IMR-90 (cell line): ENCODE results near the gene ADARB2. TPM values are rescaled to one million over a fixed set of nuclear protein-coding genes. Genes with fewer than 3 reads are reported as not detected.

Experiments used
- ATAC-seq: fragments of 200-7000 bp; cut with Tn5 transposase; 2 replicates; pipeline ENCODE4 v1.9.1; 2020; ENCODE audit warnings: low read depth, mild to moderate bottlenecking, moderate library complexity
- BruUV-seq: library from RNA; stranded (reverse); fragments of 400-500 nt; replicated peaks from 2 replicates; lab custom pipeline; 2021; lab: Mats Ljungman, UMichigan
- CTCF ChIA-PET: fragments of 300-600 bp; formaldehyde crosslinking; extraction: SDS; loops from one replicate; lab custom pipeline; 2021; ENCODE audit warnings: antibody characterized with exemption; lab: Yijun Ruan, JAX
- POLR2A ChIA-PET: fragments of 300-600 bp; sonication (Branson Sonifier 250); formaldehyde crosslinking; loops from one replicate; lab custom pipeline; 2022; ENCODE audit warnings: antibody characterized with exemption; ENCODE audit not compliant: unreplicated experiment; lab: Charles Lee
- DNase-seq: peaks from one replicate; pipeline ENCODE4 v3.0.0; 2013
- H2AFZ ChIP-seq: replicated peaks from 2 replicates; pipeline ENCODE3; 2013; ENCODE audit warnings: low read length, mild to moderate bottlenecking; ENCODE audit not compliant: poor library complexity
- H2AK5ac ChIP-seq: 2 replicates; pipeline ENCODE4 v1.6.1; 2013; ENCODE audit warnings: low read depth, low read length, inconsistent platforms
- H2AK9ac ChIP-seq: replicated peaks from 2 replicates; pipeline ENCODE3; 2013; ENCODE audit warnings: mild to moderate bottlenecking, low read depth, low read length, moderate library complexity; ENCODE audit not compliant: poor library complexity
- H2BK120ac ChIP-seq: 2 replicates; pipeline ENCODE4 v1.6.1; 2013; ENCODE audit warnings: low read depth, low read length, inconsistent platforms
- H2BK15ac ChIP-seq: 3 replicates; pipeline ENCODE4 v1.6.1; 2013; ENCODE audit warnings: low read depth, low read length, inconsistent platforms
- H2BK20ac ChIP-seq: 2 replicates; pipeline ENCODE4 v1.6.1; 2013; ENCODE audit warnings: low read depth, mild to moderate bottlenecking, inconsistent platforms, low read length, moderate library complexity
- H2BK5ac ChIP-seq: 2 replicates; pipeline ENCODE4 v1.6.1; 2013; ENCODE audit warnings: mild to moderate bottlenecking, low read depth, low read length, inconsistent platforms; ENCODE audit not compliant: poor library complexity, severe bottlenecking
- H3K14ac ChIP-seq: replicated peaks from 2 replicates; pipeline ENCODE4 v1.6.1; 2013; ENCODE audit warnings: low read depth, low read length, inconsistent platforms
- H3K18ac ChIP-seq: 2 replicates; pipeline ENCODE4 v1.6.1; 2013; ENCODE audit warnings: low read depth, low read length, control low read depth
- H3K23ac ChIP-seq: 2 replicates; pipeline ENCODE4 v1.6.1; 2013; ENCODE audit warnings: low read depth, low read length, inconsistent platforms
- H3K27ac ChIP-seq: 2 replicates; pipeline ENCODE4 v1.5.1; 2013; ENCODE audit warnings: mild to moderate bottlenecking, control low read depth, low read length; ENCODE audit not compliant: insufficient read depth
- H3K27me3 ChIP-seq: 2 replicates; pipeline ENCODE4 v1.6.1; 2013; ENCODE audit warnings: low read length; ENCODE audit not compliant: control insufficient read depth, insufficient read depth
- H3K36me3 ChIP-seq: 2 replicates; pipeline ENCODE4 v1.6.1; 2013; ENCODE audit warnings: low read length, mixed read lengths; ENCODE audit not compliant: control insufficient read depth, insufficient read depth
- H3K4ac ChIP-seq: 2 replicates; pipeline ENCODE4 v1.6.1; 2013; ENCODE audit warnings: low read depth, low read length, inconsistent platforms
- H3K4me1 ChIP-seq: 2 replicates; pipeline ENCODE4 v1.6.1; 2013; ENCODE audit warnings: low read length, mixed read lengths; ENCODE audit not compliant: control insufficient read depth, insufficient read depth
- H3K4me2 ChIP-seq: 2 replicates; pipeline ENCODE4 v1.6.1; 2013; ENCODE audit warnings: low read depth, mild to moderate bottlenecking, control low read depth, low read length, moderate library complexity
- H3K4me3 ChIP-seq: 2 replicates; pipeline ENCODE4 v1.5.1; 2013; ENCODE audit warnings: low read depth, mild to moderate bottlenecking, control low read depth, low read length, moderate library complexity; ENCODE audit not compliant: insufficient read depth
- H3K56ac ChIP-seq: 2 replicates; pipeline ENCODE4 v1.6.1; 2013; ENCODE audit warnings: low read length, inconsistent platforms; ENCODE audit not compliant: insufficient read depth; ENCODE audit errors: extremely low read depth
- H3K79me1 ChIP-seq, 2 experiments: 2 replicates each; pipeline ENCODE4 v1.6.1; 2013; ENCODE audit warnings: low read length in 2 of 2, inconsistent platforms in 1 of 2, low read depth in 1 of 2
- H3K9ac ChIP-seq: 2 replicates; pipeline ENCODE4 v1.6.1; 2013; ENCODE audit warnings: low read depth, low read length, control low read depth
- H3K9me1 ChIP-seq: 2 replicates; pipeline ENCODE4 v1.6.1; 2013; ENCODE audit warnings: low read length, inconsistent platforms; ENCODE audit not compliant: insufficient read depth
- H3K9me3 ChIP-seq: 2 replicates; pipeline ENCODE4 v1.6.1; 2013; ENCODE audit warnings: low read length; ENCODE audit not compliant: control insufficient read depth, insufficient read depth
- H4K20me1 ChIP-seq: 2 replicates; pipeline ENCODE4 v1.6.1; 2013; ENCODE audit warnings: low read length, inconsistent platforms; ENCODE audit not compliant: insufficient read depth
- H4K5ac ChIP-seq: 2 replicates; pipeline ENCODE4 v1.6.1; 2013; ENCODE audit warnings: mild to moderate bottlenecking, low read depth, low read length, control low read depth
- H4K8ac ChIP-seq, 2 experiments: 2 replicates each; pipeline ENCODE4 v1.6.1; 2013; ENCODE audit warnings: low read depth in 2 of 2, low read length in 2 of 2, control low read depth in 1 of 2, inconsistent platforms in 1 of 2
- H4K91ac ChIP-seq: 2 replicates; pipeline ENCODE4 v1.6.1; 2013; ENCODE audit warnings: low read depth, low read length, inconsistent platforms; ENCODE audit not compliant: insufficient read depth
- CEBPB ChIP-seq: IDR thresholded peaks from 2 replicates; pipeline ENCODE4 v1.6.1; 2012; ENCODE audit warnings: low read depth, low read length, improper control_type of control experiment
- MAFK ChIP-seq: IDR thresholded peaks from 2 replicates; pipeline ENCODE4 v1.6.1; 2012; ENCODE audit warnings: low read depth, low read length, improper control_type of control experiment
- RCOR1 ChIP-seq: IDR thresholded peaks from 2 replicates; pipeline ENCODE4 v1.6.1; 2012; ENCODE audit warnings: mild to moderate bottlenecking, low read length, improper control_type of control experiment; ENCODE audit not compliant: insufficient replicate concordance
- USF2 ChIP-seq: fragments of 150-350 bp; IDR thresholded peaks from 2 replicates; pipeline ENCODE4 v1.6.1; 2017; ENCODE audit warnings: mild to moderate bottlenecking, antibody characterized with exemption, low read length, low read depth
- WGBS, 2 experiments: methylation state at CpG; one replicate each; pipeline versions ENCODE4 v1.1.5 to v1.1.7; 2013; ENCODE audit warnings: missing lambda C conversion rate in 2 of 2; ENCODE audit not compliant: insufficient read length in 1 of 2; ENCODE audit errors: extremely low coverage in 2 of 2; 5-methylcytosine and 5-hydroxymethylcytosine counted together
- dilution Hi-C: fragments of 300-500 bp; cut with HindIII; formaldehyde crosslinking; loops from one replicate; pipeline ENCODE4 v1.14.3; 2018; ENCODE audit warnings: low sequenced_read_pairs; ENCODE audit not compliant: unreplicated experiment
- in situ Hi-C: fragments of 300-500 bp; cut with MboI; formaldehyde crosslinking; loops from 3 replicates; pipeline ENCODE4 v1.14.3; 2019; ENCODE audit warnings: low sequenced_read_pairs, inconsistent platforms, mixed read lengths
- intact Hi-C: fragments of 100-400 bp; cut with micrococcal nuclease; formaldehyde crosslinking; loops from 2 replicates; pipeline ENCODE4 v1.10.0; 2022
- polyA plus RNA-seq, 3 experiments: library from polyadenylated mRNA; depleted of rRNA; stranded (reverse); fragments of >200 nt; gene quantifications; 2 replicates each; pipeline ENCODE4 v1.2.3, GENCODE V29; 2012; ENCODE audit warnings: low replicate concordance in 1 of 3
- total RNA-seq: library from RNA; depleted of rRNA; stranded (reverse); fragments of >200 nt; gene quantifications from 2 replicates; pipeline ENCODE4 v1.2.3, GENCODE V29; 2012

Gene ADARB2
- total and polyA plus RNA-seq, 2 of the 4 experiments (the other 2 are of a cell fraction) = not detected

GRCh38 chr10:1600861-1601260 is 136.5 kb downstream of the ADARB2 start:
- dilution Hi-C loops = no loop called here
- H3K4me3 ChIP-seq = no peak overlapping the region
- CTCF ChIA-PET = no interaction called here
- no peak for DNase-seq
- peaks cover 37% of the 10 kb centered on the region for H3K9me3 ChIP-seq
- H3K79me1 ChIP-seq = no peaks in the 10 kb centered on the region
- no peak overlapping the region for H4K8ac ChIP-seq
- no peaks in the 10 kb centered on the region for H3K27me3 ChIP-seq
- no peak overlapping the region for H4K91ac ChIP-seq
- no peak overlapping the region for H2BK20ac ChIP-seq
- H3K4me2 ChIP-seq = no peak overlapping the region
- no peak overlapping the region for H3K14ac ChIP-seq
- intact Hi-C loops = no loop called here
- no peak overlapping the region for H3K27ac ChIP-seq
- TF ChIP-seq CEBPB = no peak
- no peak for TF ChIP-seq MAFK
- TF ChIP-seq USF2 = no peak
- TF ChIP-seq RCOR1 = no peak
- no peak overlapping the region for H2BK5ac ChIP-seq
- H3K9ac ChIP-seq = no peak overlapping the region
- H3K18ac ChIP-seq = no peak overlapping the region
- no peak overlapping the region for H4K5ac ChIP-seq
- no peaks in the 10 kb centered on the region for H4K20me1 ChIP-seq
- no TSS peak for BruUV-seq
- no peak overlapping the region for H3K56ac ChIP-seq
- in situ Hi-C loops = no loop called here
- WGBS, 2 experiments = 100% methylated on average over 2 of the region's 9 CpGs; no CpG with 5 or more reads in 1 of the 2 experiments
- no peak overlapping the region for H3K23ac ChIP-seq
- no peaks in the 10 kb centered on the region for H3K9me1 ChIP-seq
- H2BK120ac ChIP-seq = no peak overlapping the region
- H3K4me1 ChIP-seq = no peaks in the 10 kb centered on the region
- H3K4ac ChIP-seq = no peak overlapping the region
- H2AK9ac ChIP-seq = no peak overlapping the region
- no peak overlapping the region for H2AFZ ChIP-seq
- no peak overlapping the region for H2AK5ac ChIP-seq
- ATAC-seq = no peak
- no peak overlapping the region for H2BK15ac ChIP-seq
- POLR2A ChIA-PET = no interaction called here
- H3K36me3 ChIP-seq = no peaks in the 10 kb centered on the region
